GM12873 (cell line): ENCODE measurements around the gene CDYL2.

Experiments used
- TF ChIP-seq, protein P1 (sequence below): IDR thresholded peaks from 2 replicates; pipeline ENCODE4 v1.5.1; 2012; ENCODE audit warnings: low read depth, mild to moderate bottlenecking, moderate library complexity, low read length, control low read depth; ENCODE audit not compliant: insufficient read depth; ENCODE audit errors: missing control alignments

CDYL2 gene

DNA sequence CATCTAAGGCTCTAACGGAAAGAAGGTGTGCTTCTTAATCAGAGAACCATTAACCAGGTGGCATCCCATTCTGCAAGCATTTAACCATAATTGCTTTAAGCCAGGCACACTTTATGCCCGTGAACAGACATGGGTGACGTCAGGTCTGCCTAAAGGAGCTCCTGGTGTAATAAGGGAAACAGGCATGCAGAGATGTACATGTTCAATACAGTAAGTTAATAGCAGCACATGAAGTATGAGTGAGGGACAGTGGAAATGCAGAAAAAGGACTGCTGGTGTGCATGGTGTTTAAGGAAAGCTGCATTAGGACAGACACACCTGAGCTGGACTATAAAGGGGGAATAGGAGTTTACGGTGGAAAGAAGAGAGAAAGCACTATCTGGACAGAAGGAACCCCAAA is 245.0 kb downstream of the CDYL2 start:
- TF ChIP-seq, protein P1, sequence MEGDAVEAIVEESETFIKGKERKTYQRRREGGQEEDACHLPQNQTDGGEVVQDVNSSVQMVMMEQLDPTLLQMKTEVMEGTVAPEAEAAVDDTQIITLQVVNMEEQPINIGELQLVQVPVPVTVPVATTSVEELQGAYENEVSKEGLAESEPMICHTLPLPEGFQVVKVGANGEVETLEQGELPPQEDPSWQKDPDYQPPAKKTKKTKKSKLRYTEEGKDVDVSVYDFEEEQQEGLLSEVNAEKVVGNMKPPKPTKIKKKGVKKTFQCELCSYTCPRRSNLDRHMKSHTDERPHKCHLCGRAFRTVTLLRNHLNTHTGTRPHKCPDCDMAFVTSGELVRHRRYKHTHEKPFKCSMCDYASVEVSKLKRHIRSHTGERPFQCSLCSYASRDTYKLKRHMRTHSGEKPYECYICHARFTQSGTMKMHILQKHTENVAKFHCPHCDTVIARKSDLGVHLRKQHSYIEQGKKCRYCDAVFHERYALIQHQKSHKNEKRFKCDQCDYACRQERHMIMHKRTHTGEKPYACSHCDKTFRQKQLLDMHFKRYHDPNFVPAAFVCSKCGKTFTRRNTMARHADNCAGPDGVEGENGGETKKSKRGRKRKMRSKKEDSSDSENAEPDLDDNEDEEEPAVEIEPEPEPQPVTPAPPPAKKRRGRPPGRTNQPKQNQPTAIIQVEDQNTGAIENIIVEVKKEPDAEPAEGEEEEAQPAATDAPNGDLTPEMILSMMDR, result no peak

DNA sequence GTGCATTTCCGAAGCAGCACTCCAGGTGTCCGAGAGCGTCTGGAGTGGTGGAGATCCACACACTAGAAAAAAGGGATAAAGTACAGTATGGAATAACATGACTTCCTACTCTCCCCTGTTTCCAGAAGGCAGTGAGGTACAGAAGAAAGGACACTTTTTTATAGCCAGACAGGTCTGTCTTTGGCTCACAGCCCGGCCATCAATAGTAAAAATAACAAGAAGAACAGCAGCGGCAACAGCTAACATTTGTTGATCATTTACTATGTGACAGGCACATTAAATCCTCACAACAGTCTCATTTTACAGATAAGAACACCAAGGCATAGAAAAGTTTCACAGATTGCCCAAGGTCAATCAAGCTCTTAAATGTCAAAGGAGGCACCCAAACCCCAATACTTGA is 247.4 kb downstream of the CDYL2 start:
- TF ChIP-seq, protein P1, result no peak

DNA sequence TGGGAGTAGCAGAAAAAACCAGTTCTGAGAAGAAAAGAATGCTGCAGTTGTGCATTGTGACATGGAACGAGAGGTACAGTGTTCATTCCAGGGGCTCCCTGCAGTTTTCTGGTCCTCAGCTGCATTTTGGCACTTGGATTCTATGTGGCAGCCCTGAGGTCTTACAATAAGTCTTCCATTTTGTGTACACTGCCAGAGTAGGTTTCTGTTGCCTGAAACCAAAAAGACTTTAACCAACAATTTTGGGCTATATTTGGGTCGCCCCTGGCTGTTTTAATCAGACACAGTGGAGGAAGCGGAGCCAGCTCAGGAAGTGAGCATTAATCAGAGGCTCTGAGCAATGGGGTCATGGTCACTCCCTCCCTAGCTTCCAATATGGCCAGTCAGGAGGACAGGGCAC is 247.9 kb downstream of the CDYL2 start:
- TF ChIP-seq, protein P1, result no peak

DNA sequence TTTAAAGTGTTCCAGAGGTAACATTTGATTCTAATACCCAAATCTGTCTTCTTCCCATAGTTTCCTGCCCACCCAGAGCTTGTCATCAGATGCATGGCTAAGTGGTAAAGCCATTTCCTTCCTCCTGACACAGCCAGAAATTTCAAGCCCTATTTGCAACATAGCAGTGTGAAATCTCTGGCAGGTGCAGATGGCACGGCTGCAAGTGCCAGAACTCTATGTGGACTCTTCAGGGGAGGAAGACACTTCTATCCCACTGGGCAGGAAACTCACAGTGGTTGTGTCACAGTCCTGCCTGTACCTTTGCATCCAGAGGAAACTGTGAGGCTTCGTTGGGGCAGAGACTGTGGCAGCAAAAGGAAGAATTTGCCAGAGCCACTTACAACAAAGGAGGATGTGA is 250.4 kb downstream of the CDYL2 start:
- TF ChIP-seq, protein P1, result no peak

DNA sequence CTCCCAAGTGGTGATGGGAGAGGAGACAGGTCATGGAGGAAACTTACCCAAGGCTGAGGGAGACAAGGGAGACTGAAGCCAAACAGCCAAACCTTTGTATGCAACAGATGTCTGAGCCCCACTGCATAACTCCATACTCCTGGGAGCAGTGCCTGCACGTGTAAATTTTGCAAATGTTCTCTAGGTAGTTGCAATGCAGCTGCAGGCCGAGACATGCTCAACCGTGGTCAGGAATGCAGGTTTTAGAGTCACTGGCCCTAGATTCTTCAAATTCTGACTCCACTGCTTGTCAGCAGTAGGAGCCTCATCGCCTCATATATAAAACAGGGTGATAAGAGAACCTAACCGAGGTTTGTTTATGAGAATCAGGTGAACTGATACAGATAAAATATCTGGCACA is 252.1 kb downstream of the CDYL2 start:
- TF ChIP-seq, protein P1, result no peak
